H1 (cell line): ENCODE results near the gene NUBPL. TPM values are rescaled to one million over a fixed set of nuclear protein-coding genes. Genes with fewer than 3 reads are reported as not detected.

Experiments
- CTCF ChIA-PET: fragments of 300-600 bp; sonication (Branson Sonifier 250); formaldehyde crosslinking; loops from one replicate; lab custom pipeline; 2021; ENCODE audit not compliant: partially characterized antibody; lab: Charles Lee
- POLR2A ChIA-PET: fragments of 300-600 bp; sonication (Branson Sonifier 250); formaldehyde crosslinking; loops from one replicate; lab custom pipeline; 2021; ENCODE audit warnings: inconsistent platforms; ENCODE audit not compliant: partially characterized antibody; lab: Charles Lee
- DNase-seq, 2 experiments: peaks; one replicate each; pipeline versions ENCODE4 v3.0.0 to v3.0.0-alpha.2; 2010 to 2022; ENCODE audit warnings: low spot score in 2 of 2, low read depth in 1 of 2, mixed read lengths in 1 of 2
- FAIRE-seq: peaks from 2 replicates; lab custom pipeline; 2011; peaks lifted over from hg19 to GRCh38; lab: Jason Lieb, UNC
- H2AFZ ChIP-seq: 2 replicates; pipeline ENCODE4 v1.8.1; 2012; ENCODE audit warnings: low read length, inconsistent platforms
- H2AK5ac ChIP-seq: 2 replicates; pipeline ENCODE4 v1.6.1; 2013; ENCODE audit warnings: low read depth, low read length
- H2BK120ac ChIP-seq: replicated peaks from 2 replicates; pipeline ENCODE3; 2013; ENCODE audit warnings: low read depth, low read length, inconsistent platforms
- H2BK12ac ChIP-seq: 2 replicates; pipeline ENCODE4 v1.6.1; 2013; ENCODE audit warnings: low read depth, low read length
- H2BK15ac ChIP-seq: 2 replicates; pipeline ENCODE4 v1.6.1; 2013; ENCODE audit warnings: low read length
- H2BK20ac ChIP-seq: 2 replicates; pipeline ENCODE4 v1.6.1; 2013; ENCODE audit warnings: low read length
- H2BK5ac ChIP-seq: 2 replicates; pipeline ENCODE4 v1.6.1; 2013; ENCODE audit warnings: low read depth, low read length
- H3K14ac ChIP-seq: 2 replicates; pipeline ENCODE4 v1.6.1; 2013; ENCODE audit warnings: inconsistent platforms; ENCODE audit not compliant: insufficient read length
- H3K18ac ChIP-seq: 2 replicates; pipeline ENCODE4 v1.6.1; 2013; ENCODE audit warnings: low read length; ENCODE audit errors: extremely low read depth
- H3K23ac ChIP-seq: 2 replicates; pipeline ENCODE4 v1.6.1; 2013; ENCODE audit warnings: inconsistent platforms; ENCODE audit not compliant: insufficient read length
- H3K23me2 ChIP-seq: 2 replicates; pipeline ENCODE4 v1.6.1; 2013; ENCODE audit warnings: low read depth, low read length
- H3K27ac ChIP-seq: 2 replicates; pipeline ENCODE4 v1.6.1; 2011; ENCODE audit warnings: low read depth, low read length, inconsistent platforms
- H3K27me3 ChIP-seq, 4 experiments: replicated peaks in 1 of 4; 1 replicate in 1 of 4; 2 replicates in 3 of 4; pipeline versions ENCODE4 v1.6.1 to v1.8.1; 2011 to 2013; ENCODE audit warnings: low read length in 3 of 4, mild to moderate bottlenecking in 3 of 4, inconsistent platforms in 2 of 4, mixed read lengths in 2 of 4, moderate library complexity in 1 of 4; ENCODE audit not compliant: control insufficient read depth in 3 of 4, insufficient read depth in 3 of 4; ENCODE audit errors: extremely low read depth in 1 of 4
- H3K36me3 ChIP-seq, 4 experiments: 2 replicates each; pipeline versions ENCODE4 v1.6.1 to v1.8.1; 2011 to 2013; ENCODE audit warnings: mild to moderate bottlenecking in 4 of 4, low read length in 3 of 4, moderate library complexity in 2 of 4, control low read depth in 1 of 4, inconsistent platforms in 1 of 4; ENCODE audit not compliant: insufficient read depth in 4 of 4, control insufficient read depth in 2 of 4
- H3K4ac ChIP-seq: replicated peaks from 2 replicates; pipeline ENCODE3; 2013; ENCODE audit warnings: low read length, low read depth, mixed read lengths, inconsistent platforms; ENCODE audit not compliant: insufficient read length
- H3K4me1 ChIP-seq, 4 experiments: replicated peaks in 1 of 4; 1 replicate in 1 of 4; 2 replicates in 3 of 4; pipeline versions ENCODE4 v1.6.1 to v1.8.1; 2011 to 2013; ENCODE audit warnings: low read length in 3 of 4, inconsistent platforms in 2 of 4, mixed read lengths in 1 of 4; ENCODE audit not compliant: insufficient read depth in 4 of 4, control insufficient read depth in 3 of 4
- H3K4me2 ChIP-seq, 2 experiments: 2 replicates each; pipeline versions ENCODE4 v1.6.1 to v1.8.1; 2011 to 2013; ENCODE audit warnings: low read depth in 2 of 2, low read length in 2 of 2, control low read depth in 1 of 2, inconsistent platforms in 1 of 2, mild to moderate bottlenecking in 1 of 2; ENCODE audit not compliant: insufficient read depth in 1 of 2
- H3K4me3 ChIP-seq, 4 experiments: fragments of 200-600, 300-600 bp in 1 of 4; sonication (generic), shearing (Covaris generic), sonication (Bioruptor Twin) in 1 of 4; 2 replicates each; pipeline versions ENCODE4 v1.5.1 to v1.8.1; 2011 to 2016; ENCODE audit warnings: low read length in 4 of 4, low read depth in 3 of 4, control low read depth in 2 of 4, inconsistent platforms in 2 of 4, mild to moderate bottlenecking in 2 of 4, mixed read lengths in 1 of 4, moderate library complexity in 1 of 4; ENCODE audit not compliant: insufficient read depth in 2 of 4; ENCODE audit errors: extremely low read depth in 1 of 4
- H3K56ac ChIP-seq: replicated peaks from 2 replicates; pipeline ENCODE3; 2013; ENCODE audit warnings: low read depth, mild to moderate bottlenecking, mixed read lengths, low read length, inconsistent platforms; ENCODE audit not compliant: insufficient read length
- H3K79me1 ChIP-seq: 2 replicates; pipeline ENCODE4 v1.6.1; 2013; ENCODE audit warnings: low read depth, low read length, control low read depth
- H3K79me2 ChIP-seq, 2 experiments: 2 replicates each; pipeline versions ENCODE4 v1.6.1 to v1.8.1; 2012 to 2013; ENCODE audit warnings: low read length in 2 of 2, mild to moderate bottlenecking in 2 of 2, inconsistent platforms in 1 of 2; ENCODE audit not compliant: insufficient read depth in 2 of 2, control insufficient read depth in 1 of 2
- H3K9ac ChIP-seq, 4 experiments: replicated peaks in 1 of 4; 1 replicate in 1 of 4; 2 replicates in 3 of 4; pipeline versions ENCODE4 v1.6.1 to v1.8.1; 2011 to 2013; ENCODE audit warnings: low read depth in 3 of 4, low read length in 3 of 4, control low read depth in 2 of 4, mild to moderate bottlenecking in 2 of 4, moderate library complexity in 2 of 4, inconsistent platforms in 1 of 4; ENCODE audit errors: extremely low read depth in 1 of 4
- H3K9me3 ChIP-seq, 2 experiments: 2 replicates each; pipeline versions ENCODE4 v1.6.1 to v1.8.1; 2012 to 2013; ENCODE audit warnings: mild to moderate bottlenecking in 2 of 2, moderate library complexity in 2 of 2, control low read depth in 1 of 2, inconsistent platforms in 1 of 2, low read depth in 1 of 2, low read length in 1 of 2, mixed read lengths in 1 of 2; ENCODE audit not compliant: insufficient read depth in 2 of 2
- H4K20me1 ChIP-seq, 2 experiments: replicated peaks in 1 of 2; 2 replicates each; pipeline versions ENCODE3 to v1.8.1; 2011 to 2013; ENCODE audit warnings: inconsistent platforms in 2 of 2, low read length in 2 of 2, mild to moderate bottlenecking in 1 of 2; ENCODE audit not compliant: insufficient read depth in 2 of 2, control insufficient read depth in 1 of 2
- H4K5ac ChIP-seq: 2 replicates; pipeline ENCODE4 v1.6.1; 2013; ENCODE audit warnings: low read length, low read depth, mixed read lengths, inconsistent platforms; ENCODE audit not compliant: insufficient read length
- H4K8ac ChIP-seq: 2 replicates; pipeline ENCODE4 v1.8.0; 2013; ENCODE audit warnings: mild to moderate bottlenecking, moderate library complexity, low read length, inconsistent platforms; ENCODE audit not compliant: insufficient read depth; ENCODE audit errors: extremely low read depth
- H4K91ac ChIP-seq: replicated peaks from 2 replicates; pipeline ENCODE3; 2013; ENCODE audit warnings: low read length, mixed read lengths, inconsistent platforms; ENCODE audit not compliant: insufficient read length
- CEBPB ChIP-seq: IDR thresholded peaks from 2 replicates; pipeline ENCODE4 v1.6.1; 2012; ENCODE audit warnings: low read depth, low read length
- CHD2 ChIP-seq: IDR thresholded peaks from 2 replicates; pipeline ENCODE4 v1.6.1; 2012; ENCODE audit warnings: low read length, improper control_type of control experiment
- JUN ChIP-seq: IDR thresholded peaks from 2 replicates; pipeline ENCODE4 v1.6.1; 2011; ENCODE audit warnings: low read depth, mild to moderate bottlenecking, improper control_type of control experiment, low read length
- KDM1A ChIP-seq: fragments of 200-600, 300-600 bp; sonication (generic); IDR thresholded peaks from 2 replicates; pipeline ENCODE4 v1.7.1; 2016; ENCODE audit warnings: mild to moderate bottlenecking, low read length, borderline replicate concordance
- KDM4A ChIP-seq: IDR thresholded peaks from one replicate; pipeline ENCODE4 v1.7.1; 2012; ENCODE audit warnings: low read depth, mild to moderate bottlenecking, moderate library complexity, low read length, inconsistent platforms; ENCODE audit not compliant: severe bottlenecking
- KDM5A ChIP-seq: fragments of 200-600 bp; IDR thresholded peaks from 2 replicates; pipeline ENCODE4 v1.7.1; 2012; ENCODE audit warnings: mild to moderate bottlenecking, low read length, inconsistent platforms, mixed read lengths
- NRF1 ChIP-seq: IDR thresholded peaks from 2 replicates; pipeline ENCODE4 v1.6.1; 2011; ENCODE audit warnings: mild to moderate bottlenecking, low read depth, low read length, improper control_type of control experiment
- RAD21 ChIP-seq, 2 experiments: IDR thresholded peaks in 1 of 2; conservative IDR thresholded peaks in 1 of 2; 2 replicates each; pipeline ENCODE4 v1.6.1; 2011; ENCODE audit warnings: low read depth in 2 of 2, low read length in 2 of 2, improper control_type of control experiment in 1 of 2, inconsistent platforms in 1 of 2, mild to moderate bottlenecking in 1 of 2, moderate library complexity in 1 of 2
- SP2 ChIP-seq: IDR thresholded peaks from 2 replicates; pipeline ENCODE4 v1.6.1; 2012; ENCODE audit warnings: mild to moderate bottlenecking, low read length, inconsistent platforms
- SRF ChIP-seq: IDR thresholded peaks from 2 replicates; pipeline ENCODE4 v1.6.1; 2011; ENCODE audit warnings: mild to moderate bottlenecking, low read depth, low read length, moderate library complexity
- TAF1 ChIP-seq: IDR thresholded peaks from 2 replicates; pipeline ENCODE4 v1.6.1; 2011; ENCODE audit warnings: mild to moderate bottlenecking, low read depth, low read length
- TEAD4 ChIP-seq: IDR thresholded peaks from 2 replicates; pipeline ENCODE4 v1.6.1; 2012; ENCODE audit warnings: low read depth, low read length, inconsistent platforms, mixed read lengths
- USF2 ChIP-seq: IDR thresholded peaks from 2 replicates; pipeline ENCODE4 v1.6.1; 2011; ENCODE audit warnings: low read length, improper control_type of control experiment
- ZNF274 ChIP-seq: IDR thresholded peaks from 2 replicates; pipeline ENCODE4 v1.7.0; 2012; ENCODE audit warnings: low read length, borderline replicate concordance; ENCODE audit errors: extremely low read depth
- WGBS, 2 experiments: shearing (Covaris generic) in 1 of 2; methylation state at CpG; one replicate each; pipeline versions ENCODE4 v1.1.6 to v1.1.7; 2013 to 2015; ENCODE audit warnings: low lambda C conversion rate in 2 of 2, mixed read lengths in 2 of 2, inconsistent platforms in 1 of 2, low coverage in 1 of 2, missing lambda C conversion rate in 1 of 2; ENCODE audit not compliant: insufficient replicate concordance in 2 of 2, insufficient coverage in 1 of 2, insufficient read length in 1 of 2; ENCODE audit errors: extremely low coverage in 1 of 2, missing lambda C conversion rate in 1 of 2; 5-methylcytosine and 5-hydroxymethylcytosine counted together
- polyA plus RNA-seq, 7 experiments: library from polyadenylated mRNA; depleted of rRNA in 3 of 7; stranded (reverse) in 5 of 7; unstranded in 2 of 7; fragments of >200 nt in 5 of 7; fragments of 200-250 nt in 2 of 7; gene quantifications; 1 replicate in 5 of 7; 2 replicates in 1 of 7; 4 replicates in 1 of 7; pipeline versions ENCODE4 v1.2.1 to v1.2.3, GENCODE V29; 2011 to 2013; ENCODE audit warnings: missing spikeins in 2 of 7, mixed read lengths in 2 of 7
- total RNA-seq: library from RNA; stranded (reverse); fragmentation: NEBNext Ultra II Directional; extraction: Animal tissue kit (Norgen Biotek cat#: 25700); gene quantifications from 2 replicates; pipeline ENCODE4 v1.2.1, GENCODE V29; 2021

NUBPL gene
- total and polyA plus RNA-seq, 2 of the 8 experiments (the other 6 are each of a cell fraction or from before 2014, with no cell fraction given) = 1.6 to 6.8 TPM

- Histone ChIP-seq H3K56ac (no peak overlapping the region), H3K27me3 (no peaks in the 10 kb centered on the region), H3K9me3 (no peaks in the 10 kb centered on the region), H2BK12ac (no peak overlapping the region), H3K18ac (no peak overlapping the region), H2BK15ac (no peak overlapping the region), H3K27ac (no peak overlapping the region), H3K4me2 (no peak overlapping the region), H2BK20ac (no peak overlapping the region), H3K79me1 (no peaks in the 10 kb centered on the region), H2BK120ac (no peak overlapping the region), H3K23ac (no peak overlapping the region), H3K4me1 (peaks cover 2 to 6% (median 4%) of the 10 kb centered on the region in 4 experiments; a peak in 5 of 7 replicates), H4K91ac (no peak overlapping the region), H3K4me3 (no peak overlapping the region), H4K20me1 (no peaks in the 10 kb centered on the region), H3K4ac (no peak overlapping the region), H4K8ac (no peak overlapping the region), H2AK5ac (no peak overlapping the region), H3K23me2 (no peaks in the 10 kb centered on the region), H3K36me3 (no peaks in the 10 kb centered on the region), H3K14ac (no peak overlapping the region), H2AFZ (peak overlapping the region; percentile 22; the same call in 1 of the 2 replicates), H4K5ac (no peak overlapping the region), H3K79me2 (no peaks in the 10 kb centered on the region), H2BK5ac (no peak overlapping the region), H3K9ac (no peak overlapping the region)
- POLR2A ChIA-PET = interaction anchor here (1.0 kb wide), 1 partner anchor 183 kb away, joined by 3 read pairs; the partner anchor contains the start of gene ARHGAP5
- no peak for DNase-seq
- no peak for FAIRE-seq
- CTCF ChIA-PET = interaction anchor here (1.4 kb wide), 1 partner anchor 20 kb away, joined by 3 read pairs; no protein-coding TSS in a partner anchor
- 69% methylated on average over 3 of the region's 3 CpGs; no CpG with 5 or more reads in 1 of the 2 experiments for WGBS, 2 experiments
- TF ChIP-seq ZNF274 = no peak
- TF ChIP-seq KDM4A = no peak
- TF ChIP-seq CHD2 = no peak
- TF ChIP-seq TAF1 = no peak
- no peak for TF ChIP-seq SRF
- no peak for TF ChIP-seq TEAD4
- no peak for TF ChIP-seq RAD21 (IDR thresholded peaks at IDR 0.05 in 1 of 2, conservative IDR thresholded peaks at IDR 0.05 in 1 of 2; ENCODE audit: low read depth in 2 of 2, low read length in 2 of 2)
- no peak for TF ChIP-seq CEBPB
- no peak for TF ChIP-seq NRF1
- no peak for TF ChIP-seq KDM1A
- TF ChIP-seq USF2 = no peak
- no peak for TF ChIP-seq JUN
- no peak for TF ChIP-seq KDM5A
- no peak for TF ChIP-seq SP2
Observed at GRCh38 chr14:31894351-31894750, 333.1 kb downstream of the NUBPL start.
